GM12892 (cell line): ENCODE measurements around the gene SPTLC2.
"Not testable (repeated sequence)": the region's sequence is repeated elsewhere in the genome, so short reads cannot be mapped to it uniquely, and the experiment has no call there.

Source experiments
- POLR2A ChIP-seq: IDR thresholded peaks from 2 replicates; pipeline ENCODE4 v1.6.1; 2011; ENCODE audit warnings: low read depth, low read length, control low read depth
- POLR2AphosphoS5 ChIP-seq: IDR thresholded peaks from 2 replicates; pipeline ENCODE4 v1.6.1; 2011; ENCODE audit warnings: low read depth, low read length, control low read depth
- TAF1 ChIP-seq: IDR thresholded peaks from 2 replicates; pipeline ENCODE4 v1.6.1; 2011; ENCODE audit warnings: low read depth, mild to moderate bottlenecking, control low read depth, low read length, borderline replicate concordance

GRCh38 chr14:77661562-77661961 is 45.1 kb upstream of the SPTLC2 start:
- not testable (repeated sequence) for TF ChIP-seq POLR2AphosphoS5, POLR2A, TAF1
